Measurements from ENCODE around the gene ZNF726.

- TF ChIP-seq POLR2A (IDR thresholded peaks at IDR 0.05; ENCODE audit: low read depth, low read length): no peak
- TF ChIP-seq, protein P1, sequence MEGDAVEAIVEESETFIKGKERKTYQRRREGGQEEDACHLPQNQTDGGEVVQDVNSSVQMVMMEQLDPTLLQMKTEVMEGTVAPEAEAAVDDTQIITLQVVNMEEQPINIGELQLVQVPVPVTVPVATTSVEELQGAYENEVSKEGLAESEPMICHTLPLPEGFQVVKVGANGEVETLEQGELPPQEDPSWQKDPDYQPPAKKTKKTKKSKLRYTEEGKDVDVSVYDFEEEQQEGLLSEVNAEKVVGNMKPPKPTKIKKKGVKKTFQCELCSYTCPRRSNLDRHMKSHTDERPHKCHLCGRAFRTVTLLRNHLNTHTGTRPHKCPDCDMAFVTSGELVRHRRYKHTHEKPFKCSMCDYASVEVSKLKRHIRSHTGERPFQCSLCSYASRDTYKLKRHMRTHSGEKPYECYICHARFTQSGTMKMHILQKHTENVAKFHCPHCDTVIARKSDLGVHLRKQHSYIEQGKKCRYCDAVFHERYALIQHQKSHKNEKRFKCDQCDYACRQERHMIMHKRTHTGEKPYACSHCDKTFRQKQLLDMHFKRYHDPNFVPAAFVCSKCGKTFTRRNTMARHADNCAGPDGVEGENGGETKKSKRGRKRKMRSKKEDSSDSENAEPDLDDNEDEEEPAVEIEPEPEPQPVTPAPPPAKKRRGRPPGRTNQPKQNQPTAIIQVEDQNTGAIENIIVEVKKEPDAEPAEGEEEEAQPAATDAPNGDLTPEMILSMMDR (IDR thresholded peaks at IDR 0.05; ENCODE audit: extremely low read depth in 1 of 2, insufficient read depth in 1 of 2, low read depth in 1 of 2, low read length in 2 of 2): no peak
- TF ChIP-seq POLR2AphosphoS5 (IDR thresholded peaks at IDR 0.05; ENCODE audit: insufficient read depth, low read depth, low read length): no peak
- TF ChIP-seq MYC (IDR thresholded peaks at IDR 0.05; ENCODE audit: low read depth, low read length): no peak
- no peak for TF ChIP-seq MAX (IDR thresholded peaks at IDR 0.05; ENCODE audit: insufficient read depth, insufficient read length)
- no peak for TF ChIP-seq GATA2 (IDR thresholded peaks at IDR 0.05; ENCODE audit: insufficient read depth, insufficient read length, low read depth, low read length)
- no peak for TF ChIP-seq JUN (IDR thresholded peaks at IDR 0.05; ENCODE audit: borderline replicate concordance, insufficient read depth, insufficient read length, low read depth)
- no peak for TF ChIP-seq EZH2 (IDR thresholded peaks at IDR 0.05; ENCODE audit: borderline replicate concordance, low read depth, low read length, severe bottlenecking)
Observed at GRCh38 chr19:23876261-23876660, 38.4 kb upstream of the ZNF726 start.

Data from endothelial cell of umbilical vein (primary cell).